Measurements from ENCODE around the gene ITGAX. TPM values are rescaled to one million over a fixed set of nuclear protein-coding genes. Genes with fewer than 3 reads are reported as not detected.

Gene ITGAX
- total RNA-seq, 1 donor from 2014 or later, result 56.9 TPM

DNA sequence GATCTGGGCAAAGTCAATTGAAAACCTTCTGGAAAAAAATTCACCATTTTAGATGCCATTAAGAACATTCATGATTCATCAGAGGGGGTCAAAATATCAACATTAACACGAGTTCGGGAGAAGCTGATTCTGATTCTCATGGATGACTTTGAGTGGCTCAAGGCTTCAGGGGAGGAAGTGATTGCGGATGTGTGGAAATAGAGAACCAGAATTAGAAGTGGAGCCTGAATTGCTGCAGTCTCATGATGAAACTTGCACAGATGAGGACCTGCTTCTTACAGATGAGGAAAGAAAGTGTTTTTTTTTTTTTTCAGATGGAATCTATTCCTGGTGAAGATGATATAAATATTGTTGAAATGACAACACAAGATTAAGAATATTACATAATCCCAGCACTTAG, 12.9 kb downstream of the ITGAX start:
- intact Hi-C loops (cut with micrococcal nuclease), result no loop called here
- Mint-ChIP-seq H3K27ac (no peak overlapping the region), H3K4me1 (ENCODE audit: low read depth) (peaks cover 25% of the 10 kb centered on the region), H3K4me3 (ENCODE audit: low read depth) (no peak overlapping the region), H3K9me3 (no peaks in the 10 kb centered on the region), H3K36me3 (ENCODE audit: low read depth) (peaks cover 28% of the 10 kb centered on the region), H3K27me3 (ENCODE audit: low read depth) (no peaks in the 10 kb centered on the region)
- no peak for DNase-seq (ENCODE audit: low spot score)

DNA sequence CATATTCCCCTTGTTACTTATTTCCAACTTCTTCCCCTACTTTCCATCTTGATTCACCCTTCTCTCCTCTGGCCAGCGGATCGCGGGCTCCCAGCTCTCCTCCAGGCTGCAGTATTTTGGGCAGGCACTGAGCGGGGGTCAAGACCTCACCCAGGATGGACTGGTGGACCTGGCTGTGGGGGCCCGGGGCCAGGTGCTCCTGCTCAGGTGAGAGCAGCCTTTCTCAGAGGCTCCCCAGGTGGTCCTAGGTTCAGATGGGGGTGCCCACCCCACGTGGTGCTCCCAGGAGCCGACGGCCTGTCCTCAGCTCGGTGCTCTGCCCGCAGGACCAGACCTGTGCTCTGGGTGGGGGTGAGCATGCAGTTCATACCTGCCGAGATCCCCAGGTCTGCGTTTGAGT, 16.0 kb downstream of the ITGAX start:
- Mint-ChIP-seq H3K9me3 (no peaks in the 10 kb centered on the region), H3K4me3 (ENCODE audit: low read depth) (no peak overlapping the region), H3K27me3 (ENCODE audit: low read depth) (no peaks in the 10 kb centered on the region), H3K27ac (no peak overlapping the region), H3K4me1 (ENCODE audit: low read depth) (peaks cover 18% of the 10 kb centered on the region), H3K36me3 (ENCODE audit: low read depth) (peaks cover 44% of the 10 kb centered on the region)
- intact Hi-C loops (cut with micrococcal nuclease), result no loop called here
- no peak for DNase-seq (ENCODE audit: low spot score)

DNA sequence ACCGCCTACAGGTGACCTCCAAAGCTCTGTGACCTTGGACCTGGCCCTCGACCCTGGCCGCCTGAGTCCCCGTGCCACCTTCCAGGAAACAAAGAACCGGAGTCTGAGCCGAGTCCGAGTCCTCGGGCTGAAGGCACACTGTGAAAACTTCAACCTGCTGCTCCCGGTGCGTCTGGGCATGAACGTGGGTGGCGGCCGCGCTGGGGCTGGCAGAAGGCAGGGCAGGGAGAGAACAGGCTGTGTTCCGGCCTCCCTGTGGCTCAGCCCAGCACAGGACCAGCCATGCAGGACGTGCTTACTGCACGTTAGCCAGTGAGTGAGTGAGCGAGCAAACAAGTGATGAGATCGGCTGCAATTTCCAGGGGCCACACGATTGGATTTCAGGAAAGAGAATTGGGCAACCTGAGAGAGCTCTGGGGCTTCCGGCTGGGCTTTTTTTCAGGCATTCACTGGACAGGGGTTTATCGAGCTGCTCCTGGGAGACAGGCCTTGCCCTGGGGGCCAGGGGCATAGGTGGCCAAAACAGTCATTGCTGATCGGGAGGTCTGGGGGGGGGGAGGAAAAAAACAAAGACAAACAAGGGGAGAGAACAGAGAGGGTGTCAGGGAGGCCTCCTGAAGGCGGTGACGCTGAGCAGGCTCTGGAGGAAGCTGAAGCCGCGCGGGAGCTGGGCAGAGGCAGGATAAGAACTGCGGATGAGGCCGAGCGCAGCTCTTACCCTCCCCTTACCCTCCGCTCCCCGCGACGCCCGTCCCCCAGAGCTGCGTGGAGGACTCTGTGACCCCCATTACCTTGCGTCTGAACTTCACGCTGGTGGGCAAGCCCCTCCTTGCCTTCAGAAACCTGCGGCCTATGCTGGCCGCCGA, 16.9 kb downstream of the ITGAX start:
- no peaks in the 10 kb centered on the region for H3K27me3 Mint-ChIP-seq (ENCODE audit: low read depth)
- H3K36me3 Mint-ChIP-seq (ENCODE audit: low read depth), result peaks cover 36% of the 10 kb centered on the region
- intact Hi-C loops (cut with micrococcal nuclease), result no loop called here
- H3K9me3 Mint-ChIP-seq, result no peaks in the 10 kb centered on the region
- no peak overlapping the region for H3K4me3 Mint-ChIP-seq (ENCODE audit: low read depth)
- H3K27ac Mint-ChIP-seq, result no peak overlapping the region
- DNase-seq (ENCODE audit: low spot score), result no peak
- peaks cover 10% of the 10 kb centered on the region for H3K4me1 Mint-ChIP-seq (ENCODE audit: low read depth)

DNA sequence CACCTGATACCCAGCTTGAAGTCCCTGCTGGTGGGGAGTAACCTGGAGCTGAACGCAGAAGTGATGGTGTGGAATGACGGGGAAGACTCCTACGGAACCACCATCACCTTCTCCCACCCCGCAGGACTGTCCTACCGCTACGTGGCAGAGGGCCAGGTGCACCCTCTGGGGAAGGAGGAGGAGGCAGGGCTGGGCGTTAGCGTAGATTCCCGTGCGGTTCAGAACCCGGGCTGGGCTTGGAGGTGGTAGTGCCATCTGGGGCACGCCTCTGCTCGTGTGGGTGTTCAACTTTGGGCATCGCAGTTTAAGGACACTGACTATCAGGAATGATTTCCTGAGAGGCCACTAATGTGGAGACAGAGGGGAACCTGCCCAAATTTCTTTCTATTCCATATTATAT, 18.3 kb downstream of the ITGAX start:
- Mint-ChIP-seq H3K4me1 (ENCODE audit: low read depth) (no peaks in the 10 kb centered on the region), H3K36me3 (ENCODE audit: low read depth) (peaks cover 35% of the 10 kb centered on the region), H3K4me3 (ENCODE audit: low read depth) (no peak overlapping the region), H3K9me3 (no peaks in the 10 kb centered on the region), H3K27ac (no peak overlapping the region), H3K27me3 (ENCODE audit: low read depth) (no peaks in the 10 kb centered on the region)
- DNase-seq (ENCODE audit: low spot score), result no peak
- intact Hi-C loops (cut with micrococcal nuclease), result no loop called here

DNA sequence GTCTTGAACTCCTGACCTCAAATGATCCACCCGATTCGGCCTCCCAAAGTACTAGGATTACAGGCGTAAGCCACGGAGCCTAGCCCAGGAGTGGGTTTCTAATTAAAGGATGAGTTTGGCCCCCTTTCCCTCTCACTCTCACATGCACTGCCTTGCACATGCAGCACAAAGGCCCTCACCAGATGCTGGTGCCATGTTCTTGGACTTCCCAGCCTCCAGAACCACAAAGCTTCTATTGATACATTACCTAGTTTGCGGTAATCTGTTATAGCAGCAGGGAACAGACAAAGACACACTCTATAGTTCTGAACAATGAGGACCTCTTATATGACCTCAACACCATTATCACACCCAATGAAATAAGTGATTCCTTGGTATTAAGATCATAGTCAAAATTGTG, 20.3 kb downstream of the ITGAX start:
- intact Hi-C loops (cut with micrococcal nuclease), result no loop called here

DNA sequence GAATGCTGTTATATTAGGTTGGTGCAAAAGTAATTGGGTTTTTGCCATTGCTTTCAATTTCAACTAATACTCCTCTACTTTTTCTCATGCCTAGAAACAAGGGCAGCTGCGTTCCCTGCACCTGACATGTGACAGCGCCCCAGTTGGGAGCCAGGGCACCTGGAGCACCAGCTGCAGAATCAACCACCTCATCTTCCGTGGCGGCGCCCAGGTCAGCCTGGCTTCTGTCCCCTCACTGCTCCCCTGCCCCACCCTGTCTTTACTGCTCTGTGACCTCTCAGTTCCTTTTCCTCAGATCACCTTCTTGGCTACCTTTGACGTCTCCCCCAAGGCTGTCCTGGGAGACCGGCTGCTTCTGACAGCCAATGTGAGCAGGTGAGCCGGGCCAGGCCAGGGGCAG, 21.7 kb downstream of the ITGAX start:
- no peak overlapping the region for H3K27ac Mint-ChIP-seq
- H3K4me3 Mint-ChIP-seq (ENCODE audit: low read depth), result no peak overlapping the region
- intact Hi-C loops (cut with micrococcal nuclease), result no loop called here
- no peaks in the 10 kb centered on the region for H3K9me3 Mint-ChIP-seq
- DNase-seq (ENCODE audit: low spot score), result no peak
- no peaks in the 10 kb centered on the region for H3K4me1 Mint-ChIP-seq (ENCODE audit: low read depth)
- H3K36me3 Mint-ChIP-seq (ENCODE audit: low read depth), result peaks cover 34% of the 10 kb centered on the region
- H3K27me3 Mint-ChIP-seq (ENCODE audit: low read depth), result no peaks in the 10 kb centered on the region

More for the DNA sequence above, 20.3 kb downstream of the ITGAX start:
- H3K9me3 Mint-ChIP-seq, result no peaks in the 10 kb centered on the region
- H3K27ac Mint-ChIP-seq, result no peak overlapping the region
- H3K4me1 Mint-ChIP-seq (ENCODE audit: low read depth), result no peaks in the 10 kb centered on the region
- H3K4me3 Mint-ChIP-seq (ENCODE audit: low read depth), result no peak overlapping the region
- DNase-seq (ENCODE audit: low spot score), result no peak
- H3K36me3 Mint-ChIP-seq (ENCODE audit: low read depth), result peaks cover 35% of the 10 kb centered on the region
- no peaks in the 10 kb centered on the region for H3K27me3 Mint-ChIP-seq (ENCODE audit: low read depth)

DNA sequence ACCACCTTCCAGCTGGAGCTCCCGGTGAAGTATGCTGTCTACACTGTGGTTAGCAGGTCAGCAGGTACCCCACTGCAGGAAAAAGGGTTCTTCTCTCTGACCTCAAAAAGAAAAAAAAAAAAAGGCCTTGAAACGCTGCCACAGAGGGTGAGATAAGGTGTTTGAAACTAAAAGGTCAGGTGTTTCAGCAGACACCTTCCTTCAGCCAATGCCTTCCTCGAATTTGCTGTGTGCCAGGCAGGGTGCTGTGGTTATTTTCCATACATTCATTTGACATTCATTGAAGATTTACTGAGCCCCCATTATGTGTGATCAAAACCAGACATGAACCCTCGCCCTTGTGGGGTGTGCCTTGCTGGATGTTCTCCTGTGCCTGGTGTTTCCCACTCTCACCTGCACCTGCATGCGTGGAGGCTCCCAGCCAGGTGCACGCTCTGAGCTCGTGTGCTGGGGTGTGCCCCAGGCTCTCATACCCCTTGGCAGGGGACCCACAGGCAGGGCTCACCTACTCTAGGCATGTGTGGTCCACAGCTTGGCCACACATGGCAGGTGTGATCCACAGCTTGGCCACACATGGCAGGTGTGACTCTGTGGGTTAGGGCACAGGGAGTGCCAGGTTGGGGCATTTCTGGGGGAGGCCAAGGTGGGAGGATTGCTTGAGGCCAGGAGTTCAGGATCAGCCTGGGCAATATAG, 22.4 kb downstream of the ITGAX start:
- Mint-ChIP-seq H3K4me3 (ENCODE audit: low read depth) (no peak overlapping the region), H3K9me3 (no peaks in the 10 kb centered on the region), H3K27me3 (ENCODE audit: low read depth) (no peaks in the 10 kb centered on the region), H3K4me1 (ENCODE audit: low read depth) (peaks cover 1% of the 10 kb centered on the region), H3K36me3 (ENCODE audit: low read depth) (peaks cover 35% of the 10 kb centered on the region), H3K27ac (no peak overlapping the region)
- DNase-seq (ENCODE audit: low spot score), result no peak
- intact Hi-C loops (cut with micrococcal nuclease), result no loop called here

DNA sequence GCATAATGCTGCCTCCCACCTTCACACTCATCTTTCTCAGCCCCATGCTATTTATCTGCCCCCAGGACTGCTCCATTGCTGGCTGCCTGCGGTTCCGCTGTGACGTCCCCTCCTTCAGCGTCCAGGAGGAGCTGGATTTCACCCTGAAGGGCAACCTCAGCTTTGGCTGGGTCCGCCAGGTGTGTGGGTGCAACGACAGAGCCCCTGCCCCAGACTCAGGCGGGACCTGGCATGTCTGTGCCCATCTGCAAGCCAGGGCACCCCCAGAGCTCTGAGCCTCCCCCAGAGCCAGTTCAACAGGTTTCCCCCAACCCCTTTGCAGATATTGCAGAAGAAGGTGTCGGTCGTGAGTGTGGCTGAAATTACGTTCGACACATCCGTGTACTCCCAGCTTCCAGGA, 25.2 kb downstream of the ITGAX start:
- Mint-ChIP-seq H3K27me3 (ENCODE audit: low read depth) (no peaks in the 10 kb centered on the region), H3K27ac (no peak overlapping the region), H3K36me3 (ENCODE audit: low read depth) (peaks cover 23% of the 10 kb centered on the region), H3K4me3 (ENCODE audit: low read depth) (no peak overlapping the region), H3K9me3 (no peaks in the 10 kb centered on the region), H3K4me1 (ENCODE audit: low read depth) (peaks cover 12% of the 10 kb centered on the region)
- DNase-seq (ENCODE audit: low spot score), result no peak
- intact Hi-C loops (cut with micrococcal nuclease), result no loop called here

DNA sequence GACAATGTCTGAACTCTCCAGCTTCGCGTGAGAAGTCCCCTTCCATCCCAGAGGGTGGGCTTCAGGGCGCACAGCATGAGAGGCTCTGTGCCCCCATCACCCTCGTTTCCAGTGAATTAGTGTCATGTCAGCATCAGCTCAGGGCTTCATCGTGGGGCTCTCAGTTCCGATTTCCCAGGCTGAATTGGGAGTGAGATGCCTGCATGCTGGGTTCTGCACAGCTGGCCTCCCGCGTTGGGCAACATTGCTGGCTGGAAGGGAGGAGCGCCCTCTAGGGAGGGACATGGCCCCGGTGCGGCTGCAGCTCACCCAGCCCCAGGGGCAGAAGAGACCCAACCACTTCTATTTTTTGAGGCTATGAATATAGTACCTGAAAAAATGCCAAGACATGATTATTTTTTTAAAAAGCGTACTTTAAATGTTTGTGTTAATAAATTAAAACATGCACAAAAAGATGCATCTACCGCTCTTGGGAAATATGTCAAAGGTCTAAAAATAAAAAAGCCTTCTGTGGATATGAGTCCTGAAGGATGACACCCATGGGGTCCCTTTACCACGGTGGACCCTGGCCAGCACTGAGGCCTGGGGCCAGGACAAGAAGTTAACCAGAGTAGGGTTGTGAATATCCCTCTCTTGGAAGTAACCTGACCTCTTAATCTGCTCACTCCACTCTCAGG, 27.6 kb downstream of the ITGAX start:
- Mint-ChIP-seq H3K4me3 (ENCODE audit: low read depth) (no peak overlapping the region), H3K36me3 (ENCODE audit: low read depth) (peaks cover 8% of the 10 kb centered on the region), H3K27me3 (ENCODE audit: low read depth) (no peaks in the 10 kb centered on the region), H3K9me3 (no peaks in the 10 kb centered on the region), H3K27ac (no peak overlapping the region), H3K4me1 (ENCODE audit: low read depth) (peaks cover 34% of the 10 kb centered on the region)
- intact Hi-C loops (cut with micrococcal nuclease), result no loop called here
- peak; percentile 60 for DNase-seq (ENCODE audit: low spot score)

DNA sequence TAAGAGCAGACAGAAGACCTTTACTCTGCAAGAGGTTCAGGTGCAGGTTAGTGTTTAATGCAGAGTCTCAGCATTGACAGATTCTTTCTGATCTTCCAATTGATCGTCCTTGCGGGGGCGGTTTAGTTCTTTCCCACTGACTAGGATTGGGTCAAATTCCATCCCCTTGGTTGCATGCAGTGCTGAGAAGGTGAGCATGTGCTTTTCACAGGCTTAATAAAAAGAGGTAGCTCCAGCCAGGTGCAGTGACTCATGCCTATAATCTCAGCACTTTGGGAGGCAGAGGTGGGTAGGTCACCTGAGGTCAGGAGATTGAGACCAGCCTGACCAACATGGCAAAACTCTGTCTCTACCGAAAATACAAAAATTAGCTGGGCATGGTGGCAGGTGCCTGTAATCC, 30.7 kb downstream of the ITGAX start:
- intact Hi-C loops (cut with micrococcal nuclease), result loop anchor here (1.0 to 5.0 kb wide), 4 partner anchors 30 to 183 kb away; partner anchors contain the start of genes ITGAX, PYCARD and ZNF843
- H3K4me3 Mint-ChIP-seq (ENCODE audit: low read depth), result no peak overlapping the region
- peak overlapping the region; percentile 38 for H3K27ac Mint-ChIP-seq
- peaks cover 8% of the 10 kb centered on the region for H3K36me3 Mint-ChIP-seq (ENCODE audit: low read depth)
- DNase-seq (ENCODE audit: low spot score), result no peak
- H3K27me3 Mint-ChIP-seq (ENCODE audit: low read depth), result peaks cover 5% of the 10 kb centered on the region
- H3K4me1 Mint-ChIP-seq (ENCODE audit: low read depth), result peaks cover 36% of the 10 kb centered on the region
- no peaks in the 10 kb centered on the region for H3K9me3 Mint-ChIP-seq

DNA sequence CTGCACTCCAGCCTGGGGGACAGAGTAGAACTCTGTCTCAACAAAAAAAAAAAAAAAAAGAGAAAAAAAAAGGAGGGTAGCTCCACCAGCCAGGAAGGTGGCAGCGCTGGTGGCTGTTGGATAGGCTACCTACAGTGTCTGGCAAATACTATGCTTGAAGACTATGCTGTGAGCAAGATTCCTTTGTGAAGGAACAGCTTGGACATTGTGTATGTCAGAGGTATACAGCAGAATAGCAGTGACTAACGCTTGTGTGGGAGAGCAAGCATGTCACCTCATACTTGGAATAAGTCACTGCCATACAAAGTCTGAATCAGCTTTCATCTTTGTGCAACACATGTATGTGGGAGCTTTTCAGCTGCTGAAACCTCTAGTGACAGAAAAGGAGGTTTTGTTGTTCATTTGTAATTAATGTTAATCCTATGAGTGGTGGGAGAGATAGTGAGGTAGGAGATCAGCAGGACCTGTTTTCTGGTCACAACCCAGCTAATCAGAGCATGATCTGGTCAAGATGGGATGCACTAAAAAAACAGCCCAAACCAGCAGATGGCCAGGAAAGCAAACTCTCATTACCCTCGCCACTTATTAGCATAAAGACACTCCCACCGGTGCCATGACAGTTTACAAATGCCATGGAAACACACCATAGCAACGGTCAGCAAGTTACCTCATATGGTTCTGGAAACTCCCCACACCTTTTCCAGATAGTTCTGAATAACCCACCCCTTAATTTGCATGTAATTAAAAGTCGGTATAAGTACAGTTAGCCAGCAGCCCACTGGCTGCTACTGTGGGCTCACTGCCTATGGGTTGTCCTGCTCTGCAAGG, 31.4 kb downstream of the ITGAX start:
- no peaks in the 10 kb centered on the region for H3K9me3 Mint-ChIP-seq
- H3K27me3 Mint-ChIP-seq (ENCODE audit: low read depth), result peaks cover 6% of the 10 kb centered on the region
- intact Hi-C loops (cut with micrococcal nuclease), result loop anchor here (1.0 to 5.0 kb wide), 4 partner anchors 31 to 184 kb away; partner anchors contain the start of genes ITGAX, PYCARD and ZNF843
- H3K27ac Mint-ChIP-seq, result peak overlapping the region; percentile 38
- H3K4me3 Mint-ChIP-seq (ENCODE audit: low read depth), result no peak overlapping the region
- DNase-seq (ENCODE audit: low spot score), result no peak
- H3K36me3 Mint-ChIP-seq (ENCODE audit: low read depth), result peaks cover 8% of the 10 kb centered on the region
- peaks cover 37% of the 10 kb centered on the region for H3K4me1 Mint-ChIP-seq (ENCODE audit: low read depth)

DNA sequence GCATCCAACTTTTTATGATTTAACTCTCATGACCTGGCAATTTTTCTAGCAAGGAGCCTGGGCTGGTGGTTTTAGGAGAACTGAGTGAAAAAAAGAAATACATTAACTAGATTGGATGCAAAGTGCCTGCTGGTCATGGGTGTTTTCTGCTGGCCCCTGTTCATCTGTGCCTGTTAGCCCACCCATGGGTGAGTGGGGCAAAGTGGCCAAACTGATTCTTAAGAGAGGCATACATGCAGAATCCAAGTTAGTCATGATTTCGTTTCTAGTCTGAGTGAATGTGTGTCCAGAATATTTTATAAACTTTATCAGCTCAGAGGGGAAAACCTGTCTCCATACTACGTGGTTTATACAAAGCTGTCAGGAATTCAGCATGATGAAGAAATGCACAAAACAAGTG, 33.6 kb downstream of the ITGAX start:
- Mint-ChIP-seq H3K27me3 (ENCODE audit: low read depth) (peaks cover 6% of the 10 kb centered on the region), H3K4me1 (ENCODE audit: low read depth) (peaks cover 29% of the 10 kb centered on the region), H3K9me3 (no peaks in the 10 kb centered on the region), H3K36me3 (ENCODE audit: low read depth) (no peaks in the 10 kb centered on the region), H3K4me3 (ENCODE audit: low read depth) (no peak overlapping the region), H3K27ac (no peak overlapping the region)
- intact Hi-C loops (cut with micrococcal nuclease), result loop anchor here (5.0 kb wide), 1 partner anchor 186 kb away; the partner anchor contains the start of gene PYCARD
- no peak for DNase-seq (ENCODE audit: low spot score)

All from activated T-helper 2 cell treated with anti-CD3 and anti-CD28 coated beads, Interferon-gamma antibody, Interleukin-2, Interleukin-4, amounts not matched to agents 10 μg/mL and 5 μg/mL and 100 μg/mL, durations not matched to agents 14 hours and 24 hours and 36 hours (primary cell).